ENCODE measurements around the gene SLC3A2. TPM values are rescaled to one million over a fixed set of nuclear protein-coding genes. Genes with fewer than 3 reads are reported as not detected.

Gene SLC3A2
- total and polyA plus RNA-seq, 2 of the 13 experiments (the other 11 are each of a cell fraction or from before 2014, with no cell fraction given), result 213 to 226 TPM

DNA sequence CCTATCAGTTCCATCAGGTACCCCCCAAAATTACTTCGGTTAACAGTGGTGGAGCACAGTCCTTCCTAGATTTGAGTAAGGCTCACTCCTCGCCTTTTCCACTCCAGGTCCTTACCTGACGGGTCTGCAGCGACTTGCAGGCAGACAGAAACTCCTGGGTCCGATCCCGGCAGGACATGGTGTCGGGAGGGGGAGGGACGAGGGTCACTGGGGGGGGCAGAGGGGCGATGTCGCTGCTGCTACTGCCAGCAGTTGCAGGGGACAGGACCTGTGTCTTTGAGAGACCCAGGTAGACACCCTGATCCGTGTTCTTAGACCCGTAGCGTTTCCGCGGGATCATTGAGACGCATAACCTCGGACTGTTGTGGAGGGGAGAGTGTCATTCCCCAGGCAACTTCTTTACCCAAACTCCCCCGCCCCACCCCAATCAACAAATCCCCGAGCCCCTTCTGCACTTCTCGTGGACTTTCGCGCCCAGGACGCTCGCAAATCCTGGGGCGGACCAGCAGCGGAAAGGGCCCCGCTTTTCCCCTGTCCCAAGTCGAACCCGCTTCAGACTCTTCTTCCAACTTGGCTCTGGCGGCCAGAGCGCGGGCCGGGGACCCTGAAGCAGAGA lies 49.7 kb upstream of the SLC3A2 start (continued):
- peak; percentile 60; the same call in 1 of the 2 replicates for TF ChIP-seq TBX3 (IDR thresholded peaks at IDR 0.05; ENCODE audit: borderline replicate concordance)
- no peak for TF ChIP-seq NRL (CRISPR knock-in tag; IDR thresholded peaks at IDR 0.05; ENCODE audit: borderline replicate concordance)
- TF ChIP-seq ZNF367 (CRISPR knock-in tag; IDR thresholded peaks at IDR 0.05; ENCODE audit: borderline replicate concordance), result no peak
- TF ChIP-seq MTF1 (CRISPR knock-in tag; IDR thresholded peaks at IDR 0.05), result no peak
- TF ChIP-seq, protein P1, sequence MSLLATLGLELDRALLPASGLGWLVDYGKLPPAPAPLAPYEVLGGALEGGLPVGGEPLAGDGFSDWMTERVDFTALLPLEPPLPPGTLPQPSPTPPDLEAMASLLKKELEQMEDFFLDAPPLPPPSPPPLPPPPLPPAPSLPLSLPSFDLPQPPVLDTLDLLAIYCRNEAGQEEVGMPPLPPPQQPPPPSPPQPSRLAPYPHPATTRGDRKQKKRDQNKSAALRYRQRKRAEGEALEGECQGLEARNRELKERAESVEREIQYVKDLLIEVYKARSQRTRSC (CRISPR knock-in tag; IDR thresholded peaks at IDR 0.05; ENCODE audit: low read depth), result 0 out of 2 replicates have a peak, but pooled peaks have one; percentile 32
- TF ChIP-seq KAT7 (CRISPR knock-in tag; IDR thresholded peaks at IDR 0.05; ENCODE audit: borderline replicate concordance), result 0 out of 2 replicates have a peak, but pooled peaks have one; percentile 41
- TF ChIP-seq, protein P2, sequence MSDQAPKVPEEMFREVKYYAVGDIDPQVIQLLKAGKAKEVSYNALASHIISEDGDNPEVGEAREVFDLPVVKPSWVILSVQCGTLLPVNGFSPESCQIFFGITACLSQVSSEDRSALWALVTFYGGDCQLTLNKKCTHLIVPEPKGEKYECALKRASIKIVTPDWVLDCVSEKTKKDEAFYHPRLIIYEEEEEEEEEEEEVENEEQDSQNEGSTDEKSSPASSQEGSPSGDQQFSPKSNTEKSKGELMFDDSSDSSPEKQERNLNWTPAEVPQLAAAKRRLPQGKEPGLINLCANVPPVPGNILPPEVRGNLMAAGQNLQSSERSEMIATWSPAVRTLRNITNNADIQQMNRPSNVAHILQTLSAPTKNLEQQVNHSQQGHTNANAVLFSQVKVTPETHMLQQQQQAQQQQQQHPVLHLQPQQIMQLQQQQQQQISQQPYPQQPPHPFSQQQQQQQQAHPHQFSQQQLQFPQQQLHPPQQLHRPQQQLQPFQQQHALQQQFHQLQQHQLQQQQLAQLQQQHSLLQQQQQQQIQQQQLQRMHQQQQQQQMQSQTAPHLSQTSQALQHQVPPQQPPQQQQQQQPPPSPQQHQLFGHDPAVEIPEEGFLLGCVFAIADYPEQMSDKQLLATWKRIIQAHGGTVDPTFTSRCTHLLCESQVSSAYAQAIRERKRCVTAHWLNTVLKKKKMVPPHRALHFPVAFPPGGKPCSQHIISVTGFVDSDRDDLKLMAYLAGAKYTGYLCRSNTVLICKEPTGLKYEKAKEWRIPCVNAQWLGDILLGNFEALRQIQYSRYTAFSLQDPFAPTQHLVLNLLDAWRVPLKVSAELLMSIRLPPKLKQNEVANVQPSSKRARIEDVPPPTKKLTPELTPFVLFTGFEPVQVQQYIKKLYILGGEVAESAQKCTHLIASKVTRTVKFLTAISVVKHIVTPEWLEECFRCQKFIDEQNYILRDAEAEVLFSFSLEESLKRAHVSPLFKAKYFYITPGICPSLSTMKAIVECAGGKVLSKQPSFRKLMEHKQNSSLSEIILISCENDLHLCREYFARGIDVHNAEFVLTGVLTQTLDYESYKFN (CRISPR knock-in tag; conservative IDR thresholded peaks at IDR 0.05), result no peak
- TF ChIP-seq SP1 (IDR thresholded peaks at IDR 0.05), result no peak
- TF ChIP-seq SP1 (CRISPR knock-in tag; IDR thresholded peaks at IDR 0.05), result no peak
- no peak for TF ChIP-seq HCFC1 (IDR thresholded peaks at IDR 0.05; ENCODE audit: low read depth, low read length)
- TF ChIP-seq, protein P3, sequence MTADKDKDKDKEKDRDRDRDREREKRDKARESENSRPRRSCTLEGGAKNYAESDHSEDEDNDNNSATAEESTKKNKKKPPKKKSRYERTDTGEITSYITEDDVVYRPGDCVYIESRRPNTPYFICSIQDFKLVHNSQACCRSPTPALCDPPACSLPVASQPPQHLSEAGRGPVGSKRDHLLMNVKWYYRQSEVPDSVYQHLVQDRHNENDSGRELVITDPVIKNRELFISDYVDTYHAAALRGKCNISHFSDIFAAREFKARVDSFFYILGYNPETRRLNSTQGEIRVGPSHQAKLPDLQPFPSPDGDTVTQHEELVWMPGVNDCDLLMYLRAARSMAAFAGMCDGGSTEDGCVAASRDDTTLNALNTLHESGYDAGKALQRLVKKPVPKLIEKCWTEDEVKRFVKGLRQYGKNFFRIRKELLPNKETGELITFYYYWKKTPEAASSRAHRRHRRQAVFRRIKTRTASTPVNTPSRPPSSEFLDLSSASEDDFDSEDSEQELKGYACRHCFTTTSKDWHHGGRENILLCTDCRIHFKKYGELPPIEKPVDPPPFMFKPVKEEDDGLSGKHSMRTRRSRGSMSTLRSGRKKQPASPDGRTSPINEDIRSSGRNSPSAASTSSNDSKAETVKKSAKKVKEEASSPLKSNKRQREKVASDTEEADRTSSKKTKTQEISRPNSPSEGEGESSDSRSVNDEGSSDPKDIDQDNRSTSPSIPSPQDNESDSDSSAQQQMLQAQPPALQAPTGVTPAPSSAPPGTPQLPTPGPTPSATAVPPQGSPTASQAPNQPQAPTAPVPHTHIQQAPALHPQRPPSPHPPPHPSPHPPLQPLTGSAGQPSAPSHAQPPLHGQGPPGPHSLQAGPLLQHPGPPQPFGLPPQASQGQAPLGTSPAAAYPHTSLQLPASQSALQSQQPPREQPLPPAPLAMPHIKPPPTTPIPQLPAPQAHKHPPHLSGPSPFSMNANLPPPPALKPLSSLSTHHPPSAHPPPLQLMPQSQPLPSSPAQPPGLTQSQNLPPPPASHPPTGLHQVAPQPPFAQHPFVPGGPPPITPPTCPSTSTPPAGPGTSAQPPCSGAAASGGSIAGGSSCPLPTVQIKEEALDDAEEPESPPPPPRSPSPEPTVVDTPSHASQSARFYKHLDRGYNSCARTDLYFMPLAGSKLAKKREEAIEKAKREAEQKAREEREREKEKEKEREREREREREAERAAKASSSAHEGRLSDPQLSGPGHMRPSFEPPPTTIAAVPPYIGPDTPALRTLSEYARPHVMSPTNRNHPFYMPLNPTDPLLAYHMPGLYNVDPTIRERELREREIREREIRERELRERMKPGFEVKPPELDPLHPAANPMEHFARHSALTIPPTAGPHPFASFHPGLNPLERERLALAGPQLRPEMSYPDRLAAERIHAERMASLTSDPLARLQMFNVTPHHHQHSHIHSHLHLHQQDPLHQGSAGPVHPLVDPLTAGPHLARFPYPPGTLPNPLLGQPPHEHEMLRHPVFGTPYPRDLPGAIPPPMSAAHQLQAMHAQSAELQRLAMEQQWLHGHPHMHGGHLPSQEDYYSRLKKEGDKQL (CRISPR knock-in tag; IDR thresholded peaks at IDR 0.05; ENCODE audit: low read depth), result no peak
- TF ChIP-seq, protein P4, sequence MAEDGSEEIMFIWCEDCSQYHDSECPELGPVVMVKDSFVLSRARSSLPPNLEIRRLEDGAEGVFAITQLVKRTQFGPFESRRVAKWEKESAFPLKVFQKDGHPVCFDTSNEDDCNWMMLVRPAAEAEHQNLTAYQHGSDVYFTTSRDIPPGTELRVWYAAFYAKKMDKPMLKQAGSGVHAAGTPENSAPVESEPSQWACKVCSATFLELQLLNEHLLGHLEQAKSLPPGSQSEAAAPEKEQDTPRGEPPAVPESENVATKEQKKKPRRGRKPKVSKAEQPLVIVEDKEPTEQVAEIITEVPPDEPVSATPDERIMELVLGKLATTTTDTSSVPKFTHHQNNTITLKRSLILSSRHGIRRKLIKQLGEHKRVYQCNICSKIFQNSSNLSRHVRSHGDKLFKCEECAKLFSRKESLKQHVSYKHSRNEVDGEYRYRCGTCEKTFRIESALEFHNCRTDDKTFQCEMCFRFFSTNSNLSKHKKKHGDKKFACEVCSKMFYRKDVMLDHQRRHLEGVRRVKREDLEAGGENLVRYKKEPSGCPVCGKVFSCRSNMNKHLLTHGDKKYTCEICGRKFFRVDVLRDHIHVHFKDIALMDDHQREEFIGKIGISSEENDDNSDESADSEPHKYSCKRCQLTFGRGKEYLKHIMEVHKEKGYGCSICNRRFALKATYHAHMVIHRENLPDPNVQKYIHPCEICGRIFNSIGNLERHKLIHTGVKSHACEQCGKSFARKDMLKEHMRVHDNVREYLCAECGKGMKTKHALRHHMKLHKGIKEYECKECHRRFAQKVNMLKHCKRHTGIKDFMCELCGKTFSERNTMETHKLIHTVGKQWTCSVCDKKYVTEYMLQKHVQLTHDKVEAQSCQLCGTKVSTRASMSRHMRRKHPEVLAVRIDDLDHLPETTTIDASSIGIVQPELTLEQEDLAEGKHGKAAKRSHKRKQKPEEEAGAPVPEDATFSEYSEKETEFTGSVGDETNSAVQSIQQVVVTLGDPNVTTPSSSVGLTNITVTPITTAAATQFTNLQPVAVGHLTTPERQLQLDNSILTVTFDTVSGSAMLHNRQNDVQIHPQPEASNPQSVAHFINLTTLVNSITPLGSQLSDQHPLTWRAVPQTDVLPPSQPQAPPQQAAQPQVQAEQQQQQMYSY (CRISPR knock-in tag; IDR thresholded peaks at IDR 0.05), result peak; percentile 98
- TF ChIP-seq ZNF138 (CRISPR knock-in tag; IDR thresholded peaks at IDR 0.05; ENCODE audit: low read depth), result no peak
- TF ChIP-seq ZNF484 (CRISPR knock-in tag; IDR thresholded peaks at IDR 0.05; ENCODE audit: borderline replicate concordance, low read depth), result no peak
- TF ChIP-seq, protein P5, sequence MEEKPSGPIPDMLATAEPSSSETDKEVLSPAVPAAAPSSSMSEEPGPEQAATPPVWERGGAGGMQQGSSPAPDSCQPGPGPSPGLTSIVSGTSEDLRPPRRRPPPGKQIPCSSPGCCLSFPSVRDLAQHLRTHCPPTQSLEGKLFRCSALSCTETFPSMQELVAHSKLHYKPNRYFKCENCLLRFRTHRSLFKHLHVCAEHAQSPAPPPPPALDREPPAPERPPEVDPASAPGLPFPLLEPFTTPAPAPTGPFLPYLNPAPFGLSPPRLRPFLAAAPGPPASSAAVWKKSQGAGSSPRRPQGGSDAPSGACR (CRISPR knock-in tag; IDR thresholded peaks at IDR 0.05), result no peak
